Vagina (tissue), 2 donors: ENCODE results near the gene RMND1. TPM values are rescaled to one million over a fixed set of nuclear protein-coding genes. Genes with fewer than 3 reads are reported as not detected.

Experiments
- DNase-seq, 2 donors: peaks; one replicate each; pipeline ENCODE4 v3.0.0-alpha.2; 2017; ENCODE audit errors: extremely low spot score in 2 of 2
- H3K27ac ChIP-seq: fragments of 200-600 bp; sonication (generic); one replicate; pipeline ENCODE4 v1.5.1; 2019
- H3K27me3 ChIP-seq: fragments of 200-600 bp; sonication (generic); one replicate; pipeline ENCODE4 v1.5.1; 2019
- H3K36me3 ChIP-seq, 2 donors: fragments of 200-600 bp; sonication (generic); one replicate each; pipeline ENCODE4 v1.5.1; 2017 to 2019
- H3K4me1 ChIP-seq: fragments of 200-600 bp; sonication (generic); one replicate; pipeline ENCODE4 v1.5.1; 2019
- H3K4me3 ChIP-seq, 2 donors: fragments of 200-600 bp; sonication (generic); 1 replicate in 1 of 2; 2 replicates in 1 of 2; pipeline ENCODE4 v1.5.1; 2016 to 2019
- H3K9me3 ChIP-seq: fragments of 200-600 bp; sonication (generic); one replicate; pipeline ENCODE4 v1.5.1; 2019
- CTCF ChIP-seq, 3 experiments: fragments of 450-650 bp in 2 of 3; fragments of 200-600 bp in 1 of 3; sonication (generic) in 1 of 3; IDR thresholded peaks; one replicate each; pipeline ENCODE4 v1.5.1; 2017 to 2019; ENCODE audit warnings: antibody characterized with exemption in 3 of 3, mild to moderate bottlenecking in 2 of 3, moderate library complexity in 2 of 3
- POLR2A ChIP-seq, 2 donors: fragments of 450-650 bp; IDR thresholded peaks; one replicate each; pipeline ENCODE4 v1.6.1; 2017; ENCODE audit warnings: antibody characterized with exemption in 2 of 2, mild to moderate bottlenecking in 2 of 2, moderate library complexity in 2 of 2
- POLR2AphosphoS5 ChIP-seq, 2 donors: sonication (generic); formaldehyde crosslinking; IDR thresholded peaks; one replicate each; pipeline ENCODE4 v1.9.0; 2017; ENCODE audit warnings: antibody characterized with exemption in 2 of 2, mild to moderate bottlenecking in 2 of 2, low read depth in 1 of 2; ENCODE audit not compliant: insufficient read depth in 1 of 2
- intact Hi-C: fragments of 100-400 bp; cut with DNase I; formaldehyde crosslinking; loops from one replicate; pipeline ENCODE4 v1.15.1; 2023
- total RNA-seq: library from RNA; depleted of rRNA; stranded (reverse); fragments of >200 nt; gene quantifications from one replicate; pipeline ENCODE4 v1.2.3, GENCODE V29; 2016

RMND1 gene
- total RNA-seq, 1 donor from 2014 or later: 15.7 TPM

- Histone ChIP-seq H3K9me3 (no peaks in the 10 kb centered on the region), H3K4me3 (no peak overlapping the region), H3K27me3 (no peaks in the 10 kb centered on the region), H3K36me3 (peaks cover 0 to 18% of the 10 kb centered on the region in 2 donors), H3K4me1 (no peaks in the 10 kb centered on the region), H3K27ac (no peak overlapping the region)
- intact Hi-C loops: no loop called here
- no peak for DNase-seq
- TF ChIP-seq POLR2AphosphoS5 (IDR thresholded peaks at IDR 0.05; ENCODE audit: insufficient read depth in 1 of 2, low read depth in 1 of 2) (no peak), POLR2A (IDR thresholded peaks at IDR 0.05) (no peak)
These were observed 37.2 kb downstream of the RMND1 start for GRCh38 chr6:151414641-151415260.

GRCh38 chr6:151413372-151414145 lies 38.4 kb downstream of the RMND1 start:
- H3K4me1 ChIP-seq: no peaks in the 10 kb centered on the region
- intact Hi-C loops: no loop called here
- H3K4me3 ChIP-seq: no peak overlapping the region
- H3K36me3 ChIP-seq: peaks cover 0 to 18% of the 10 kb centered on the region in 2 donors
- H3K27ac ChIP-seq: no peak overlapping the region
- DNase-seq: no peak
- H3K9me3 ChIP-seq: no peaks in the 10 kb centered on the region
- no peaks in the 10 kb centered on the region for H3K27me3 ChIP-seq
- TF ChIP-seq POLR2AphosphoS5 (IDR thresholded peaks at IDR 0.05; ENCODE audit: insufficient read depth in 1 of 2, low read depth in 1 of 2) (no peak), POLR2A (IDR thresholded peaks at IDR 0.05) (no peak), CTCF (IDR thresholded peaks at IDR 0.05) (no peak)

- intact Hi-C loops: no loop called here
- no peaks in the 10 kb centered on the region for H3K9me3 ChIP-seq
- H3K27me3 ChIP-seq: no peaks in the 10 kb centered on the region
- no peak overlapping the region for H3K27ac ChIP-seq
- no peak for TF ChIP-seq POLR2A (IDR thresholded peaks at IDR 0.05)
- TF ChIP-seq CTCF (IDR thresholded peaks at IDR 0.05): no peak
- TF ChIP-seq POLR2AphosphoS5 (IDR thresholded peaks at IDR 0.05; ENCODE audit: insufficient read depth in 1 of 2, low read depth in 1 of 2): no peak
- no peaks in the 10 kb centered on the region for H3K4me1 ChIP-seq
- no peak for DNase-seq
- peaks cover 0 to 21% of the 10 kb centered on the region in 2 donors for H3K36me3 ChIP-seq
- no peak overlapping the region for H3K4me3 ChIP-seq
These were observed 39.0 kb downstream of the RMND1 start for GRCh38 chr6:151412909-151413308.

- Histone ChIP-seq H3K4me1 (no peaks in the 10 kb centered on the region), H3K27ac (no peak overlapping the region), H3K9me3 (no peaks in the 10 kb centered on the region), H3K36me3 (peaks cover 0 to 27% of the 10 kb centered on the region in 2 donors), H3K4me3 (no peak overlapping the region), H3K27me3 (no peaks in the 10 kb centered on the region)
- intact Hi-C loops: no loop called here
- no peak for DNase-seq
- no peak for TF ChIP-seq CTCF (IDR thresholded peaks at IDR 0.05)
- TF ChIP-seq POLR2AphosphoS5 (IDR thresholded peaks at IDR 0.05; ENCODE audit: insufficient read depth in 1 of 2, low read depth in 1 of 2): no peak
- TF ChIP-seq POLR2A (IDR thresholded peaks at IDR 0.05): no peak
These were observed 42.2 kb downstream of the RMND1 start for GRCh38 chr6:151409679-151410078.

- Histone ChIP-seq H3K9me3 (no peaks in the 10 kb centered on the region), H3K4me3 (no peak overlapping the region), H3K27me3 (no peaks in the 10 kb centered on the region), H3K4me1 (no peaks in the 10 kb centered on the region), H3K36me3 (peaks cover 0 to 30% of the 10 kb centered on the region in 2 donors), H3K27ac (no peak overlapping the region)
- intact Hi-C loops: no loop called here
- no peak for DNase-seq
- TF ChIP-seq POLR2AphosphoS5 (IDR thresholded peaks at IDR 0.05; ENCODE audit: insufficient read depth in 1 of 2, low read depth in 1 of 2) (no peak), CTCF (IDR thresholded peaks at IDR 0.05) (no peak), POLR2A (IDR thresholded peaks at IDR 0.05) (no peak)
These were observed 42.7 kb downstream of the RMND1 start for GRCh38 chr6:151409260-151409659.
